HG03139 (cell line): ENCODE measurements around the gene GSK3B.
"Not testable (repeated sequence)": the region's sequence is repeated elsewhere in the genome, so short reads cannot be mapped to it uniquely, and the experiment has no call there.

Experiments
- ATAC-seq: cut with Tn5 transposase; IDR thresholded peaks from one replicate; pipeline ENCODE4 v1.9.1; 2021; ENCODE audit not compliant: unreplicated experiment

GSK3B gene

DNA sequence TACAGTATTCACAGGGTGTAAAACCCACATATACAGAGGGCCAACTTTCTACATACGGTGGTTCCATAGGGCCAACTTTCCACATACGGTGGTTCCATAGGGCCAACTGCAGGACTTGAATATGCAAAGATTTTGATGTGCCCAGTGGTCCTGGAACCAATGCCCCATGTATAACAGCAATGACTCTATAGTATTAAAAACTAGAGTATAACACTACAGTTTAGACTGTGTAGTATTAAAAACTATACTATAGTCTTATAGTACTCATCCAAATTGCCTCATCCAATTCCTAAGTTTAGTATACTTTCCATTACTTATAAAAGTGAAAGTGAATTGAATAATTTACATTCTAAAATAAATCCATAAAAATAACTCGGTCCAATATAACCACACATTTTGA, 75.9 kb downstream of the GSK3B start:
- ATAC-seq, result no peak

DNA sequence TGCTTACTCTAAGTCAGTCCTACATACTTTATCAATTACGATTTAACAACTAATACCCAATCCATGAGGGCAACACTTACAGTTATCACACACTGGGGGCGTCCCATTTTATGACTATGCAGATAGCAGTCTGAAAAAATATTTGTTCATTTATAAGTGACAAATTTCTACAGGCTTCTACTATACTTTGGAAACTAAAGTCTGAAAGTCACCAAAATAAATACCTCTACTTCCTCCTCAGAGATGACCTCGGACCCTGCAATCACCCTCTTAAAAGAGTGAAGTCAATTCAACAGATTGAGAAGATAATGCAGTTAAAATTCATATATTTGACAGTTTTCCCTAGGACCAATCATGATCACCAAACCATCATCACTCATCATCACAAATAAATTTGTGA, 76.6 kb downstream of the GSK3B start:
- ATAC-seq, result no peak

DNA sequence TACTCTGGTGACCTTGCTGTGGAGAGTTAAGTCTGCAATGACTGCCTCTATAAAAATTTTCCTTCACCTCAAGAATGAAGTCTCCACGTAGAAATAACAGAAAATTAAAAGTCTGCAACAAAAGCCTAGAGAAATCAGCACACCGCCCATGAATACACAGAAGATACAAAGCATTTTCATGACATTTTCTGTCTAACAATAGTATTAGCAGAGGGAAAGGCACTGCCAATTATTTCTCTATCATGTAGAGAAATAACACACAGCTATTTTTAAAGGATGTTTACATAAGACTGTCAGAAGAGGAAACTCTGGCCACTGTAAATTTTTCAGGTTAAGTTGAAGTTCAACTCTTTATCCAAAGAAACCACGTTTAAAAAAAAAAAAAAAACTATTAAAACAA, 80.8 kb downstream of the GSK3B start:
- ATAC-seq, result no peak

DNA sequence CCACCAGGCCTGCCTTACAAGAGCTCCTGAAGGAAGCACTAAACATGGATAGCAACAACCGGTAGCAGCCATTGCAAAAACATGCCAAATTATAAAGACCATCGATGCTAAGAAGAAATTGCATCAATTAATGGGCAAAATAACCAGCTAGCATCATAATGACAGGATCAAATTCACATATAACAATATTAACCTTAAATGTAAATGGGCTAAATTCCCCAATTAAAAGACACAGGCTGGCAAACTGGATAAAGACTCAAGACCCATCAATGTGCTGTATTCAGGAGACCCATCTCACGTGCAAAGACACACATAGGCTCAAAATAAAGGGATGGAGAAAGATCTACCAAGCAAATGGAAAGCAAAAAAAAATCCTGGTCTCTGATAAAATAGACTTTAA, 88.5 kb downstream of the GSK3B start:
- not testable (repeated sequence) for ATAC-seq

DNA sequence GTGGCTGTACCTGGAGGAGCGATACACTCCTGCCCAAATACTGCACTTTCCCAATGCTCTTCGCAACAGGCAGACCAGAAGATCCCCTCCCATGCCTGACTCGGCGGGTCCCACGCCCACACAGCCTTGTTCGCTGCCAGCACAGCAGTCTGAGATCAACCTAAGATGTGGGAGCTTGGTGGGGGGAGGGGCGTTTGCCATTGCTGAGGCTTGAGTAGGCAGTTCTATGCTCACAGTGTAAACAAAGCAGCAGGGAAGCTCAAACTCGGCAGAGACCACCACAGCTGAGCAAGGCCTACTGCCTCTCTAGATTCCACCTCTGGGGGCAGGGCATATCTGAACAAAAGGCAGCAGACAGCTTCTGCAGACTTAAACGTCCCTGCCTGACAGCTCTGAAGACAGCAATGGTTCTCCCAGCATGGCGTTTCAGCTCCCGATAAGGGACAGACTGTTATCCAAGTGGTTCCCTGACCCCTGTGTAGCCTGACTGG, 90.2 kb downstream of the GSK3B start:
- not testable (repeated sequence) for ATAC-seq

DNA sequence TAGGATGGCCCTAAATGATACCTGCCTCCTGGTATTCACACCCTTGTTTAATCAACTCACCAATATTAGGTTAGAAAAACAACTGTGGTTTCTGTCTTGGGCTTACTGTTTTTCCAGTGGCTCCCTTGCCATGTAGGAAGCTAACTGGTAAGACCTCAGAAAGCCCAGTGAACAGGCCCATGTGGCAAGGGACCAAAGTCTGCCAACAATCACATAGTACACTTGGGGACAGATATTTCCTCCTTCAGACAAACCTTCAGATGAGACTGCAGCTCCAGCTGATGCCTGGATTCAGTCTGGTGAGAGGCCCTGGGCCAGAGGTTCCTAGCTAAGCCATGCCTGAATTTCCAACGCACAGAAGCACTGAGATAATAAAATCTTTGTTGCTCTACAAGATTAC, 96.1 kb downstream of the GSK3B start:
- no peak for ATAC-seq

DNA sequence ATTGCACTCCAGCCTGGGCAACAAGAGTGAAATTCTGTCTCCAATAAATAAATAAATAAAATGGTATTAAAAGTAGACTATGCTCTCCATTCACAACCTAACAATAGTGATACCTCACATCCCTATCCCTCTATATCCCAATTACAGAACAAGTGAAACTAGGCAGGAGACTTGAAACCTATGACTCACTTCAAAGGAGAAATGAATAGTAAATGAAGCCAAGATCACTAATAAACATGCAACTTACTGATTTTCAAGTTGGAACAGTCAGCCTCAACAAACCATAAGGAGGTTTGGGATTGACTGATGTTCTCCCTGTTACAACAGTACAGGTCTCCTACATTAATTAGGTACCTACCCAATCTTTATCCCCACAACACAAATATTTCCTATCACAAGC, 103.4 kb downstream of the GSK3B start:
- ATAC-seq, result no peak

DNA sequence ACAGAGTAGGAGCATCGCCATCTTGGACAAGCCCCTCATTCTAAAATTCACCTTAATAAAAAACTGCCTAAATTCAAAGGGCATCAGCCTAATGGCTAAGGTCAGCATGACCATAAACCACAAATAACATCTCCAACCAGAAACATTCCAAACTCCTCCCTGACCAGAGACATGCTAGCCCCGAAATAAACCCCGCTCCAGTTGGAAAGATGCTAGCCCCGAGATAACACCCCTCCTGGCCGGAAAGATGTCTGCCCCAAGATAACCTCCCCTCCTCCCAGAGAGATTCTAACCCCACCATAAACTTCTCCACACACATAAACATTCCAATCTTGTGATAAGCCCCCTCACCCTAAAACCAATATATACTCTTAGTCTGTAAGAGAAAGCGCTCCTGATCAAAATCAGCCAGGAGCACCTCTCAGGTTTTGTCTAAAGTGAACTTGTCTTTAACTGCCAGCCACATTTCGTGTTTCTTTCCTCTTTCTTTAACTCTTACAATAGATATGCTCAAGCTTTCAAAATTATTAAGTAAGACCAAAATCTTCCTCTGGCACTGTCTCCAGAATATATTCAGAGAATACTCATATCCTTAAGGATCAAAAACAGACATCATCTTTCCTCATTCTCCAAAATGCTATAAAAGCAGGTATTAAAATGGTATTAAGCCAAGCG, 104.1 kb downstream of the GSK3B start:
- ATAC-seq, result no peak

DNA sequence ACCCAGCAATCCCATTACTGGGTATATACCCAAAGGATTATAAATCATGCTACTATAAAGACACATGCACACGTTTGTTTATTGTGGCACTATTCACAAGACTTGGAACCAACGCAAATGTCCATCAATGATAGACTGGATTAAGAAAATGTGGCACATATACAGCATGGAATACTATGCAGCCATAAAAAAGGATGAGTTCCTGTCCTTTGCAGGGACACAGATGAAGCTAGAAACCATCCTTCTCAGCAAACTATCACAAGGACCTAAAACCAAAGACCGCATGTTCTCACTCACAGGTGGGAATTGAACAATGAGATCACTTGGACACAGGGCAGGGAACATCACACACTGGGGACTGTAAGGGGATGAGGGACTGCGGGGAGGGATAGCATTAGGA, 107.4 kb downstream of the GSK3B start:
- ATAC-seq, result not testable (repeated sequence)

DNA sequence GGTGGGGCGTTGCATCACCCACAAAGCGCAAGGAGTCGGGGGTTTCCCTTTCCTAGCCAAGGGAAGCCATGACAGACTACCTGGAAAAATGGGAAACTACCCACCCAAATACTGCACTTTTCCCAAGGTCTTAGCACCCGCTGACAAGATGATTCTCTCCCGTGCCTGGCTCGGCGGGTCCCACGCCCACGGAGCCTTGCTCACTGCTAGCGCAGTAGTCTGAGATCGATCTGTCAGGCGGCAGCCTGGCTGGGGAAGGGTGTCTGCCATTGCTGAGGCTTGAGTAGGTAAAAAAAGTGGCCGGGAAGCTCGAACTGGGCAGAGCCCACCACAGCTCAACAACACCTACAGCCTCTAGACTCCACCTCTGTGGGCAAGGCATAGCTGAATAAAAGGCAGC, 112.9 kb downstream of the GSK3B start:
- no peak for ATAC-seq

DNA sequence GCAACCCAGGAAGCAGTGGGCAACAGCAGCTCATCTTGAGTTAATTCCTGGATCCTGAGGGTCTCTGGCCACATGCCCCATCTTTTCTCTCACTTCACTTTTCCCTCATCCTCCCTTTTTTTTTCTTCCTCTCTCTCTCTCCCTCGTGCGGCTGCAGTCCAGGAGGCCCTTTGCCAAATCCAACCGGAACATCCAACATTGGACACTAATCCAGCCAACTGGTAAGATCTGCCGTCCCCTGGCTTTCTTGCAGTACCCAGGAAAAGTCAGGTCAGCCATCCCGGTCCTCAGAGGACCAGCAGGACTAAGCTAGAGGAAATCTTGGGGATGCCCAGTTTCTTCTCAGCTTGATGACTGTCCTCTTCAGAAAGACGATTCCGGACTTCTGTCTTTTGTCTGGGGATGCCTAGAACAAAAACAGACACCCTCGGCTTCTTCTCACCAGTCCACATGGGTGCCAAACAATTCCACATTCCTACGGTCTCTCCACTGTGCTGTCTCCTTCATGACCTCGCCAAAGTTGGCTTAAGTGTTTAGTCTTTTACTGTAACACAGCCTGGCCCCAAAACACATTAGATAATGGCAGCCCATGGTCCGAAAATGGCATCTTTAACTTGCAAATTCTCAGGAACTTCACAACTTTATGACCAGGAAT, 115.6 kb downstream of the GSK3B start:
- no peak for ATAC-seq

DNA sequence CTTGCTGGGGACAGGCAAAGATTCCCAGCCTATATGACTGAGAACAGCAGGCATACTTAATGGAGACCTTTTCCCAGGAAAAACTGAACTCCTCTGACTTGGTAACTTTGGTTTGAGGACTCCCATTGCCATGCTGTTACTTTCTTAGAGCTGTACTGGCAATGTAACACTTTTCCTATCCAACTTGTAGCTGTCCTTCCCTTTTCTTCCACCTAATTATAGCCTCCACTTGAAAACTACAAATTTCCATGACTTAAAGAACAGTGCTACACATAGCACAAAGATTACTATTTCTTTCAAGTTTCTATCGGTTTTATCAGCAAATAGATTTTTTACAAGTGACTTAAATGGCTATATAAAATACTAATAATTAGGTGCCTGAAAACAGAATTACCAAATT, 116.9 kb downstream of the GSK3B start:
- no peak for ATAC-seq

DNA sequence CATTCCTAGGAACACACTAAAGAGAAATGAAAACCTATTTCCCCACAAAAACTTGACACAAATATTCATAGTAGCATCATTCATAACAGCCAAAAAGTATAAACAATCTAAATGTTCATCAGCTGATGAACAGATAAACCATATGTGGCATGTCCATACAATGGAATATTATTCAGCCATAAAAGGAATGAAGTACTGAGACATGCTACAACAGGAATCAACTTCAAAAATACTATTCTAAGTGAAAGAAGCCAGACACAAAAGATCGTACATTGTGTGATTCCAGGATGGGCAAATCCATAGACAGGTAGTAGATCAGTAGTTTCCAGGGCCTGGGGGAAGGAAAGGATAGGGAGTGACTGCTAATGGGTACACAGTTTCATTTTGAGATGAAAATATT, 118.0 kb downstream of the GSK3B start:
- no peak for ATAC-seq

DNA sequence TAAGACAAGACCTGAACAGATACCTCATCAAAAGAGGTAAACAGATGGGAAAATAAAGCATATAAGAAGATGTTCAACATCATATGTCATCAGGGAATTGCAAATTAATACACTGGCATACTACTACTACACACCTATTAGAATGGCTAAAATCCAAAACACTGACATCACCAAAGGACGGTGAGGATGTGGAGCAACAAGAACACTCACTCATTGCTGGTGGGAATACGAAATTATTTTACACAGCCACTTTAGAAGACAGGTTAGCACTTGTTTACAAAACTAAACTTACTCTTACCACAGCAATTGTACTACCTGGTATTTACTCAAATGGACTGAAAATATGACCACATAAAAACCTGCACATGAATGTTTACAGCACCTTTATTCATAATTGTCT, 119.6 kb downstream of the GSK3B start:
- no peak for ATAC-seq

DNA sequence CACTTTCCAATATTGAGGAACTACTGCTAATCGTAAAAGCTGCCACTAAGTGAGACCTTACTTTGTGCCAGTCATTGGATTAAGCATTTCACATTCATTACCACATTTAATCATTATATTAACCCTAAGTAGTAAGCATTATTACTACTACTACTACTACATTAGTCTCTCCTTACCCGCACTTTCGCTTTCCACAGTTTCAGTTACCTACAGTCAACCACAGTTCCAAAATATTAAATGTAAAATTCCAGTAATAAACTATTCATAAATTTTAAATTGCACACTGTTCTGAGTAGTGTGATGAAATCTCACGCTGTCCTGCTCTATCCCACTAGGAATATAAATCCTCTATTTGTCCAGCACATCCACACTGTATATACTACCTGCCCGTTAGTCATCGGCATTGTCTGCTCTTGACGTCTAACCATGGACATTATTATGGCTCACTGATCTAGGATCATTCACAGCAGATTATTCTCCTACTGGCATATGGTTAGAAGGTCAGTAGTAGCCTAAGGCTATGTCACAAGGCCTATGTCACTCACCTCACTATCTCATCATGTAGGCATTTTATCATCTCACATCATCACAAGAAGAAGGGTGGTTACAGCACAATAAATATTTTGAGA, 121.1 kb downstream of the GSK3B start:
- ATAC-seq, result no peak

DNA sequence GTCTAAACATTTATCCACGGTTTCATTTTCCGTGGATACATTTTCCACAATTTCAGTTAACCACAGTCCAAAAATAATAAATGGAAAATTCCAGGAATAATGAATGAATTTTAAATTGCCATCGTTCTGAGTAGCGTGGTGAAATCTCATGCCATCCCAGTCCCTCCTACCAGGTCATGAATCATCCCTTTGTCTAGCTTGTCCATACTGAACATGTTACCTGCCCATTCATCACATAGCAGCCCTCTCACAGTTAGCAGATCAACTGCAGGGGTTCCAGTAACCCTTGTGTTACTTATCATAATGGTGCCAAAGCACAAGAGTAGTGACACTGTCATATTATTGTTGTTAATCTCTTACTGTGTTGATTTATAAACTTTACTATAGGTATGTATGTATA, 124.5 kb downstream of the GSK3B start:
- ATAC-seq, result no peak

DNA sequence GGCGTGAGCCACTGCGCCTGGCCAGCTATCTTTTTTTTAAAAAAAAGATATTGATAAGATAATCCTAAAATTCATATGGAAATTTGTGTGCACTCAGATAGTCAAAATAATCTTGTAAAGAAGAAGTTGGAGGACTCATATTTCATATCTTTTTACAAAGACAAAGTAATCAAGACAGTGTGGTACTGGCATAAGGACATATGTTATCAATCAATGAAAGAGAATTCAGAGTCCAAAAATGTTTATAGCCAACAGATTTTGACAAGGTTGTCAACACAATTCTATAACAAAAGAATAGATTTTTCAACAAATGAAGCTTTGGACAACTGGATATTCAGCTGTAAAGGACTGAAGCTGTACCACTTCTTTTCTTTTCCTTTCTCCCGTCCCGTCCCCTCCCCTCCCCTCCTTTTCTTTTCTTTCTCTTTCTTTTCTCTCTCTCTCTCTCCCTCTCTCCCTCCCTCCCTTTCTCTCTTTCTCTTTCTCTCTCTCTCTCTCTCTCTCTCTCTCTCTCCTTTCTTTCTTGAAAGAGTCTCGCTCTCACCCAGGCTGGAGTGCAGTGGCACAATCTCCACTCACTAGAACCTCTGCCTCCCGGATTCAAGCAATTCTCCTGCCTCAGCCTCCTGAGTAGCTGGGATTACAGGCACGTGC, 126.8 kb downstream of the GSK3B start:
- ATAC-seq, result no peak

DNA sequence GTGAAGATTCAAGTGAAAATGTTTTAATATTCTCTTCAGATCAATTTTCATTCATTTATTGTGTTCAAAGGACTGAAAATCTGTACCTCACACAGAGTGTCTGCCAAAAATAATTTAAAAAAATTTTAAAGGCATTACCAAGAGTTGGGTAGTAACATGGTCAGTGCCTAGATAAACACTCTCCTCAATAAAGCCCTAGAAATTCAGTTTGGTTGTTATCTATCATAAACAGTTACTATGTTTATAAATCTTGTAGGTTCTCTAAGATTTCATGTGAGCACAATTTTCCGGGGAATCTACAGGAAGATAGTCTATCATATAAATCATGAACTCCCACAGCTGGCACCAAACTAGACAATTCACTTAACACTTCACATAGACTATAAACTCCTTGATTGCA, 128.6 kb downstream of the GSK3B start:
- ATAC-seq, result no peak

DNA sequence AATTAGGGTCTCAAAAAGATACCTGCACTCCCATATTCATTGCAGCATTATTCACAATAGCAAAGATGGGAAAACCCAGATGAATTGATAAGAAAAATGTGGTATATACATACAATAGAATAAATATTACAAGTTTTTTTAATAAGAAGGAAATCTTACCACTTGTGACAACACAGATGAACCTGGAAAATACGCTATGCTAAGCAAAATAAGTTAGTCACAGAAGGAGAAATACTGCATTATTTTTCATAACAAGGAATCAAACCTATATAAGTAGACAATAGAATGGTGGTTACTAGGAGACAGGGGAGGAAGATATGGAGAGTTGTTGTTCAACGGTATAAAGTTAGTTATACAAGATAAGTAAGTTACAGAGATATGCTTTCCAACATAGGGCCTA, 130.0 kb downstream of the GSK3B start:
- ATAC-seq, result no peak

DNA sequence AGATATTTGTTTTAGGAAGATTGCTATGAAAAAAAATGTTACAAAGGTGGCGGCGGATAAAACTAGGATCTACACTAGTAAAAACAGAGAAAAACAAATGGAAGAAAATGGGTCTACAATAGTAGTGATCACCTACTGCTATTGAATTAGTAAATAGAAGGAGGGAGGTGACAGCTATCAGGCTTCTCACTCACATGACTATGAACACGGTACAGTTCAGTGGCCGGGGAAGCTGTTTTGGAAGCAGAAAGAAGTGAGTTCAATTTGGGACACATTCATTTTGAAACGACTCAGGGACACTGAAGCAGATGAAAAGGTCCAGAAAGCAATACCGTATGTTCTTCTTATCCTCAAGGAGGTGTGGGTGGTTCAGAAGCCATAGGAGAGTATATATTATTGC, 138.3 kb downstream of the GSK3B start:
- ATAC-seq, result no peak

DNA sequence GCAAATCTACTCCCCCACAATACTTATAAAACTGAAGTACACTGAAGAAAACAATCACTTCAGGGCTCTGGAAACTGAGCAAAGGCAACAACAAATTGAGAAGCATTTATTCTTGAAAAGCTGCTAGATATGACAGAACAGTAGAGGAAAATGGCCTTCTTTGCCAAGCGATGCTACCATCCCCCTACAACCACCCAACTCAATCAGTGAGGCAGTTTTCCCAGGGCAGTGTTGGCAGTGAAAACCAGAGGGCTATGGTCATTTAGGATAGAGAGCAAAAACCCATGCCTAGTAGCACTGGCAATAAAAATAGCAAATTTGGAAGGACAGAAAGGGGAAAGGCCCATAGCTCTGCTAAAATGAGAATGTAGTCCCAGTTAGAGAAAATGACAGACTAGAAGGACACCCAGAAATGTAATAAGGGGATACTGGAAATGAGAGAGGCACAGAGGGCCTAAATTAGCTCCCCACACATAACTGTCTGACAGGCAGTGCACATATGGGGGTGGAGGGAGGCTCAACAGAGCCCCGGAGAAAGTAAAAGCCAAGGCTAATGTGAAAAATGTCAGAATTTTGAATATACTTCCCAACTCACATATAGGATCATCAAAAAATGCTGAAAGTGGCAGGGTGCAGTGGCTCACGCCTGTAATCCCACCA, 143.5 kb downstream of the GSK3B start:
- no peak for ATAC-seq
